GM10847 (cell line): ENCODE data around the gene TRMT10B.

Source experiments
- POLR2A ChIP-seq: IDR thresholded peaks from 2 replicates; pipeline ENCODE4 v1.6.1; 2011; ENCODE audit not compliant: insufficient read length; ENCODE audit errors: extremely low read depth

TRMT10B gene

GRCh38 chr9:37778534-37778933 is 24.9 kb downstream of the TRMT10B start:
- no peak for TF ChIP-seq POLR2A

GRCh38 chr9:37784291-37784615 is 30.6 kb downstream of the TRMT10B start:
- TF ChIP-seq POLR2A = no peak

GRCh38 chr9:37784616-37785483 is 31.2 kb downstream of the TRMT10B start, which contains the start of gene EXOSC3:
TSS of gene EXOSC3 (minus strand) at chr9:37785064. CDS start at chr9:37785044, 20 bp downstream.
- peak; percentile 95 for TF ChIP-seq POLR2A

- TF ChIP-seq POLR2A = no peak
These were observed 33.5 kb downstream of the TRMT10B start for GRCh38 chr9:37787059-37787458.

- TF ChIP-seq POLR2A = no peak
These were observed 34.7 kb downstream of the TRMT10B start for GRCh38 chr9:37788332-37788731.

- TF ChIP-seq POLR2A = no peak
These were observed 36.5 kb downstream of the TRMT10B start for GRCh38 chr9:37790096-37790495.

DNA sequence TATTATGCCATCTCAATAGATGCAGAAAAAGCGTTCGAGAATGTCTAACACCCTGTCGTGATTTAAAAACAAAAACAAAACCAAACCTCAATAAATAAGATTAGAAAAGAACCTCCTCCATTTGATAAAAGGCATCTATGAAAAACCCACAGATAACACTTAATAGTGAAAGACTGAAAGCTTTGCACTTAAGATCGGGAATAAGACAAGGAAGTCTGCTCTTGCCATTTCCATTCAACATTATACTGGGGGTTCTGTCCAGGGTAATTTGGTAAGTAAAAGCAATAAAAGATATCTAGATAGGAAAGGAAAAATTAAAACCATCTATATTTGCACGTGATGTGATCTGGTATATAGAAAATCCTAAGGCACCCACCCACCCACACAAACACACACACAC is 38.5 kb downstream of the TRMT10B start:
- TF ChIP-seq POLR2A = no peak

DNA sequence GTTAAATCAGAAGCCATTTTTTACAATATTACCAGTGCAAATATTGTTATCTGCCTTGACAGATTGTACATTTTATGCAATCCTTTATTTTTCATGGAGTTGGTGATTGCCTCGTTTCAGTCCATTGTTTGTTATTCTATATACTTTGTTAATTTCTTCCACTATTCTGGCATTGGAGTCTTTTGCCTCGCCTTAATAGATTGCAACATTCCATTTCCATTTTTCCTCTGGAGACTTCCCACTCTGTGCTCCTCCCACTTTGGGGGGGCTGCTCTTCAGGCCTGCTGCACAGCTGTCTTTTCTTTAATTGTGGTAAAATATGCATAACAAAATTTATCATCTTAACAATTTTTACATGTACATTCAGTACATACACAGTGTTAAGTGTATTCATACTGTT is 42.6 kb downstream of the TRMT10B start:
- no peak for TF ChIP-seq POLR2A

GRCh38 chr9:37798677-37799076 is 45.1 kb downstream of the TRMT10B start:
- no peak for TF ChIP-seq POLR2A

GRCh38 chr9:37800631-37801286 is 47.2 kb downstream of the TRMT10B start, which contains the start of gene DCAF10:
TSS of gene DCAF10 (plus strand) at chr9:37800797. CDS start at chr9:37800867, 70 bp downstream.
- peak; percentile 56 for TF ChIP-seq POLR2A

GRCh38 chr9:37801287-37801850 is 47.8 kb downstream of the TRMT10B start:
- no peak for TF ChIP-seq POLR2A

GRCh38 chr9:37801959-37802711 is 48.5 kb downstream of the TRMT10B start:
- no peak for TF ChIP-seq POLR2A

- no peak for TF ChIP-seq POLR2A
These were observed 52.7 kb downstream of the TRMT10B start for GRCh38 chr9:37806271-37806670.

DNA sequence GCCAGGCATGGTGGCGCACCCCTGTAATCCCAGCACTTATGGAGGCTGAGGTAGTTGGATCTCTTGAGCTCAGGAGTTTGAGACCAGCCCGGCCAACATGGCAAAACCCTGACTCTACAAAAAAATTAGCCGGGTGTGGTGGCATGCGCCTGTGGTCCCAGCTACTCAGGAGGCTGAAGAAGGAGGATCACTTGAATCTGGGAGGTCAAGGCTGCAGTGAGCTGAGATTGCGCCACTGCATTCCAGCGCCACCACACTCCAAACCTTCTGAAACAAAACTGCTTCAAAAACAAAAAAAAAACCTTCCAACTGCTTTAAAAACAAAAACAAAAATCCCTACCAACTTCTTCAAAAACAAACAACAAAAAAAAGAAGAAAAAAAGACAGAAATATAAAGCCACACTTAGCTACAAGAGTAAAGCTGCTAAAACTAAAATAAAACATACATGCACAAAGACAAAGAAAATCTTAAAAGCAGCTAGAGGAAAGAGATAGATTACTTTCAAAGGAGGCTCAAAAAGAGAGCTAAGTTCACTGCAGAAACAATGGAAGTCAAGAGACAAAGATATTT is 58.4 kb downstream of the TRMT10B start:
- TF ChIP-seq POLR2A = no peak
